Right renal cortex interstitium (tissue), 3 donors: Measurements from ENCODE around the gene NOXO1. TPM values are rescaled to one million over a fixed set of nuclear protein-coding genes. Genes with fewer than 3 reads are reported as not detected.

Experiments used
- DNase-seq, 3 donors: peaks; one replicate each; pipeline ENCODE4 v3.0.0-alpha.2; 2013; ENCODE audit warnings: low read depth in 3 of 3, low spot score in 2 of 3
- polyA plus RNA-seq, 3 donors: library from polyadenylated mRNA; unstranded; fragments of 120-200 nt; gene quantifications; one replicate each; pipeline ENCODE4 v1.2.1, GENCODE V29; 2013; ENCODE audit not compliant: insufficient read length in 3 of 3

NOXO1 gene, protein sequence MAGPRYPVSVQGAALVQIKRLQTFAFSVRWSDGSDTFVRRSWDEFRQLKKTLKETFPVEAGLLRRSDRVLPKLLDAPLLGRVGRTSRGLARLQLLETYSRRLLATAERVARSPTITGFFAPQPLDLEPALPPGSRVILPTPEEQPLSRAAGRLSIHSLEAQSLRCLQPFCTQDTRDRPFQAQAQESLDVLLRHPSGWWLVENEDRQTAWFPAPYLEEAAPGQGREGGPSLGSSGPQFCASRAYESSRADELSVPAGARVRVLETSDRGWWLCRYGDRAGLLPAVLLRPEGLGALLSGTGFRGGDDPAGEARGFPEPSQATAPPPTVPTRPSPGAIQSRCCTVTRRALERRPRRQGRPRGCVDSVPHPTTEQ
- under 1 TPM; 0.37 to 0.79 (median 0.60) TPM for polyA plus RNA-seq

DNA sequence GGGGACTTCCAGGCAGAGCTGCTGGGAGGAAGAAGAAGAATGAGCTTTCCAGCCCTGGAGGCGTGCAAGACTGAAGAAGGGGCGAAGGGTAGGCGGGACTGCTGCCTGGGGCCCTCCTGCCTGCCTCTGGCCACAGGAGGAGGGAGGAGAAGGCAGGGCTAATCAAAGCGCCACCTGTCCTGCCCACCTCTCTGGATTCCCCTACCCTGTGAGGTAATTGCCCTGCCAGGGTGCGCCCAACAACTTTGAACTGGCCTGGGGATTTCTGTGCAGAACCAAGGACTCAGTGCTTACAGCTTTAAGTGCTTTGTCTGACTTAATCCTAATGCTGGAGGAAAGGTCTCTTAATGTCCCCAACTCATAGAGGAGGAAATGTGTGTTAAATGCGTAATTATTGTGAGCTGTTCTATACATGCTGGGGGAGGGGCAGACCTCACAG, at the start of gene NOXO1:
Gene NOXO1 (minus strand): TSS at position 72 of the 439 bp plus-strand sequence. CDS start 290 bp downstream, outside the sequence.
- DNase-seq, result no peak

- no peak for DNase-seq
Observed at GRCh38 chr16:2030036-2030435, 48.8 kb upstream of the NOXO1 start.

DNA sequence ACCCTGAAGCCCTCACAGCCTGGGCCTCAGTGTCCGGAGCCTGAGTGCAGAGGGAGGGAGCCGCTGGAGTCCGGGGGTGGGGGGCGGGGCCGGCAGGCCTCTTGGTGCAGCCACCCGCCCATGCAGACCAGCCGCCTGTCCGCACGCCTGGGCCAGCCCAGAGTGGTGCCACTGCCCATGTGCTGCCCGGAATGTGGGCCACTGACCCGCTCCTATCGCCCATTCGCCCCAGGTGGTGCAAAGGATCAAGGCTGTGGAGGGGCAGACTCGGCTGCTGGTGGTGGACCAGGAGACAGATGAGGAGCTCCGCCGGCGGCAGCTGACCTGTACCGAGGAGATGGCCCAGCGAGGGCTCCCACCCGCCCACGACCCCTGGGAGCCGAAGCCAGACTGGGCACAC, 48.1 kb upstream of the NOXO1 start:
- DNase-seq, result no peak

DNA sequence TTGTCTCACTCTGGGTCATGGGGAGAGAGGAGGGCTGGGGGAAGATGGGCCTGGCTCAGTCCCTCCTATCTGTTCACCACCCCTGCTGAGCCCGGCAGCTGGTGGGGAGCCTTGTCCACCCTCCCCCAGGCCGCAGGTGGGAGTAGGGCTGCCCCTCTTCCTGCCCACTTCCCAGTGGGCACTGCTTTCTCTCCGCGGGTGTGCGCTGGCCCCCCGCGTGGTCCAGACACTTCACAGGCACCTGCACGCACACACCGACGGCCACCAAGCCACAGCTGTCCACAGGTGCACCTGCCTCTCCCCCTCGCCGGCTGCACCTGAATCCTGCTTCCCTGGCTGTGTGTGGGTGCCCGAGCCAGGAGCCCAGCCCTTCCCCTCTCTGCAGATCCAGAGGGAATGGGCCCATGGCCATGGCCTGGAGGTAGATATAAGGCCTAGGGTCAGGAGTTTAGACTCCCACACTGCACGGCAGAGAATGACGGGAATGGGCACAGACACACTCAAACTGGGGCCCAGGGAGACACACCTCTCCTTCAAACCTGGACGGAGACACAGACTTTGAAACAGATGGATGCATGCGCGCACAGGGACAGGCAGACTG, 47.5 kb upstream of the NOXO1 start:
- DNase-seq, result no peak

GRCh38 chr16:2028146-2028545, 46.9 kb upstream of the NOXO1 start:
- no peak for DNase-seq

- no peak for DNase-seq
Observed at GRCh38 chr16:2027024-2028010, 46.0 kb upstream of the NOXO1 start.

DNA sequence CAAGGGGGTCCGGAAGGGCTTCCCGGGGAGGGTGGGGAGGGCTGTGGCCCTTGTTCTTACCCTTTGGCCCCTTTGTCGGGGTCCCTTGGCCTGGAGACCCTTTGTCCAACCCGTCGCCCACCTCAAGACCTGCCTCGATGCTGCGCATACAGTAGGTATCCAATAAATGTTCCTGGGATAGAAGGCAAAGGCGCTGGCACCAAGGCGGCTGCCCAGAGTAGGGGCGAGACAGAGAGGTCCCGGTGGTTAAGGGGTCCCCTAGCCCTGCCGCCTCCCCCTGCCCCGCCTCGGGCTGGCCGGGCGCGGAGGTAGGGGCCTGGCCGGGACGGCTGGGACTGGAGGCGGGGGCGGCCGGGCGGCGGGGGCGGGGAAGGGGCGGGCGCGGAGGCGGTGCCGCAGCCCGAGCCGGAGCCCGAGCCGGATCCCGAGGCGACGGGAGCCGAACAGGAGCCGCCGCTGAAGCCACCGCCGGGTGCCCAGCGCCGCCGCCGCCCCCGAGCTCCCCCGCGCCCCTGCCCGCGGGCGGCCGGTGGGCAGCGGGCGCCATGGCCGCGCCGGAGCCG, 45.3 kb upstream of the NOXO1 start, which contains the start of gene NHERF2:
Gene NHERF2 (plus strand): TSS at position 442 of the 563 bp plus-strand sequence. CDS start 104 bp downstream, at position 546.
- no peak for DNase-seq

DNA sequence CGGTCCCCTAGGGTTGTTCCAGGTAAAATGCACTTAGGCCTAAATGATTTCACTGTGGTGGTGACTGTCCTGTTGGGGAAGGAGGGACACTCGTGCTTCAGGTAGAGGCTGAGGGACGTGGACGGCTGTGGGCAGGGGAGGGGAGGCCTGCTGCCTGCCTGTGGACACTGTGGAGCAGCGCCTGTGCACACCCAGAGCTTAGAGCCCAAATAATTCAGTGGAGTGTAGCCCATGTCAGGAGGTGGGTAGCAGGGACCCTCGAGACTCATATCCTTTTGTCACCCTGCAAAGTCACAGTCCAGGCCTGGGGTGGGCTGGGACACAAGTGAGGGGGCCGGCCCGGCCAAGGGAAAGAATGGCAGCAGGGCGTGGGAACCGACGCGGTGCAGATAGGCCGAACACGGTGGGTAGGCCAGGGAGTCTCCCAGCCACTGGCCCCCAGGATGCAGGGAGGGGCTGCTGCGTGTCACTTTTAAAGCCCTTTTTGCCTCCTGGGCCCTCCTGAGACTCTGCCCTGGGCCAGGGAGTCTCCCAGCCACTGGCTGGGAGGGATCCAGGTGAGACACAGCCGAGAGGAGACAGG, 44.7 kb upstream of the NOXO1 start:
- no peak for DNase-seq

DNA sequence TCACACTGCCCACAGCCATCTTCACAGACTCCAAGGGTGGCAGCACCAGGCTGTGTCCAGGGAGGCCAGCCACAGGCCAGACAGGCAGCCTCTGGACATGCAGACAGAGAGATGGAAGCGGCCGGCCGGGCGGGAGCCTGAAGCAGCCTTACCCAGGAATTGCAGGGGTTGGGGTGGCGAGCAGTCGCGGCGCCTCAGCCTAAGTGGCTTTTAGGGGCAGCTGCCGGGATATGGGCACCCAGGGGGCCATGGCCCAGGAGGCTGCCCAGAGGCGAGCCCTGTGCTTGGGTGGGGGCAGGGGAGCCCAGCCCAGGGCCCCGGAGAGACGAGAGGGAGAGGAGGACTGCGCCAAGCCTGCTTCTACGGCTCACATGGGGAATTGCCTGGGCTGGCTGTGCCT, 44.0 kb upstream of the NOXO1 start:
- no peak for DNase-seq

DNA sequence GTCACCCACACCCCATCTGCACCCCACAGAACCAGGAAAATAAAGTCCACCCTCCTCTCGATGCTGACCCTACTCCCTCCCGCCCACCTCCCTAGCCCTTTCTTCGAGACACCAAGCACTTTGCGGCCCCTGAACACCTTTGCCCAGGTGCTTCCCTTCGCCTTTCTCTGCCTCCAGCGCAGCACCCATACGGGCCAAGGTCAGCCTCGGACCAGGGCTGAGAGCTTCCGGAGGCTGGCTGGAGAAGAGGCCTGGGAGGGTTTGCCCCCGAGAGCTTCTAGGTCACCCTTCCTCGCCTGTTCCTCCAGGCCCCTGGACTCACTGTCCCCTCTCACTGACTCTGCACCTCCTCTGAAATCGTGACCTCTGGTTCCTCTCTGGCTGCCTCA, 42.8 kb upstream of the NOXO1 start:
- DNase-seq, result no peak

DNA sequence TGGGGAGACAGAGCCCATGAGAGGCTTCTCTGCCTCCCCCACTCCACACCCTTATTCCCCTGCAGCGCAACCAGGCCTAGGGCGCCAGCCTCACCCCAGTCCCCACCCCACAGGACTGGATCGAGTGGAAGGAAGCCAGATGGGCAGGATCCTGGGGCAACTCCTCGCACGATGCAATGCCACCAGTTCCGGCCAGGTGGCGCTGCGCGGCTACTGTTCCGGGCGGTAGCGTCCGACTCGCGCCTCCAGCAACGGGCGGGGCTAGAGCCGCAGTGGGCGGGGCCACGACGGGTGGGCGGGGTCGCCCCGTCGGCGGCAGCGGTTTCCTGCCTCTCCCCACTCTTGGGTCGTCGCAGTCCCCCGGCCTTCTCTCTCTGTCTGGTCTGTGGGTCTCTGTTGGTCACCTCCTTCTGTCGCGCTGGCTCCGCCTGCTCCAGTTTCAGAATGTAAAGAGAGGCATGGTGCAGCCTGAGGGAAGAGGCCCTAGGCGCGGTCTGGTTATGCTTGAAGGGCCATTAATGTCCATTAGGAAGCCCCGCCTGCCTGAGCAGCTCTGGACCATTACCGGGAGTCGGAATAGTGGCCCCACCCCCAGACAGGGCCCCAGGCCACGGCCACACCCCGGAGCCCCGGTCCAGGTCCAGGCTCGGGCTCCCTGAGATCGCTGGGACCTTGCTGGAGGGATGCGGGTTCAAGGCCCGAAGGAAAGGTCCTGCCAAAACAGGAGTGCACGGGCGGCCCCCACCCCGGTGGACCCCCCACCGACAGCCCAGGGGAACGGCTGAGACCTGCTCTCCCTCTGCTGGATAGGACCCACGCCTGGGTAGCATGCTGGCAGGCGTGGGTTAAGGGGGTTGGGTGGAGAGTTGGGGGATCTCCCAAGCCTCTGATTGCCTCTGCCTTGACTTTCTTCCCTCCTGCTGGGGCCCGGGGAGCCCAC, 42.1 kb upstream of the NOXO1 start:
- DNase-seq, result peak in 1 of 3 donors; percentile 87

GRCh38 chr16:2022723-2023091, 41.4 kb upstream of the NOXO1 start:
- DNase-seq, result no peak

- DNase-seq, result no peak
Observed at GRCh38 chr16:2019921-2020831, 38.9 kb upstream of the NOXO1 start.

- no peak for DNase-seq
Observed at GRCh38 chr16:2019518-2019920, 38.2 kb upstream of the NOXO1 start, which contains the start of gene NPW. TSS of gene NPW (plus strand) at chr16:2019785.

DNA sequence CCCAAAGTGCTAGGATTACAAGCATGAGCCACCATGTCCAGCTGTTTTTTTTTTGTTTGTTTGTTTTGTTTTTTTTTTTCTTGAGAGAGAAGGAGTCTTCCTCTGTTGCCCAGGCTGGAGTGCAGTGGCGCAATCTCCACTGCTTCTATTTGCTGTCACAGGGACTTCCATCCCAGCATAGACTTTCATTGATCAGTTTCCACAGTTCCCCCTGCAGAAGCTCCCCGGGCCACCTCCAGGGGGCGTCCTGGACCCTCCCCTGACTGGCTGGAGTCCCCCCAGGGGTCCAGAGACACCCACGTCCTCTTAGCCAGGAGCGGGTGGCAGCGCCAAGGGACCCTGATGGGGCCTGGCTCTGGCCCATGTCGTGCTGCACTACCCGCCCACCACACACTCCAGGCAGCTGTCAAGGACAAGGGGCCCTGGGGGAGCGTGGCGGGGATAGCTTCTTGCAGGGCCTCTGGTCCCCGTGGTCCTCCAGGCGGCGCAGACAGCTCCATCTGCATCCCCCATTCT, 35.2 kb upstream of the NOXO1 start:
- no peak for DNase-seq

DNA sequence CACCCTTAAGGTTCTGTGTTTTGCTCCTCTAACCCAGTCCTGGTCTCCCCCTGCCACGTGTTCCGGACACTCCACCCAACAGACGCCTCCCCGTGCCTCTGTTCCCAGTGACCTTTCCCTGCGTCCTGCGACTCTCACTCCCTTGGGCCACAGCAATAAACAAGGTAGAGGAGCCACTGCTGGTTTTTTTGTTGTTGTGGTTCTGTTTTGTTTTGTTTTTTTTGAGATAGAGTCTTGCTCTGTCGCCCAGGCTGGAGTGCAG, 34.6 kb upstream of the NOXO1 start:
- no peak for DNase-seq

GRCh38 chr16:2015117-2015946, 34.1 kb upstream of the NOXO1 start:
- no peak for DNase-seq
